NCI-H2029 treated with DMSO at 0.1 percent for 48 hours (cell line): ENCODE data around the gene RCSD1.

ENCODE experiments used
- DNase-seq: peaks from one replicate; lab custom pipeline; 2025; lab: John Stamatoyannopoulos, UW

RCSD1 gene

GRCh38 chr1:167618366-167618765, 11.7 kb upstream of the RCSD1 start:
- DNase-seq, result no peak

GRCh38 chr1:167618789-167619188, 11.2 kb upstream of the RCSD1 start:
- no peak for DNase-seq

GRCh38 chr1:167620002-167620401, 10.0 kb upstream of the RCSD1 start:
- DNase-seq, result no peak

- DNase-seq, result no peak
Measured at GRCh38 chr1:167621780-167622313, 8.2 kb upstream of the RCSD1 start.

- no peak for DNase-seq
Measured at GRCh38 chr1:167623951-167624350, 6.1 kb upstream of the RCSD1 start.

GRCh38 chr1:167625040-167625823, 4.8 kb upstream of the RCSD1 start:
- DNase-seq, result no peak

- no peak for DNase-seq
Measured at GRCh38 chr1:167627615-167627864, 2.5 kb upstream of the RCSD1 start.

- peak; percentile 5 for DNase-seq
Measured at GRCh38 chr1:167627865-167628641, 2.0 kb upstream of the RCSD1 start.

GRCh38 chr1:167628741-167629515, 1.1 kb upstream of the RCSD1 start:
- DNase-seq, result no peak

- DNase-seq, result no peak
Measured at GRCh38 chr1:167630568-167631385, 745 bp downstream of the RCSD1 start.

GRCh38 chr1:167631386-167631935, 1.4 kb downstream of the RCSD1 start:
- DNase-seq, result no peak

- DNase-seq, result no peak
Measured at GRCh38 chr1:167631936-167632614, 2.0 kb downstream of the RCSD1 start.

- DNase-seq, result no peak
Measured at GRCh38 chr1:167633258-167633944, 3.4 kb downstream of the RCSD1 start.

- DNase-seq, result no peak
Measured at GRCh38 chr1:167634435-167634834, 4.4 kb downstream of the RCSD1 start.

GRCh38 chr1:167635156-167635648, 5.2 kb downstream of the RCSD1 start:
- DNase-seq, result no peak

- no peak for DNase-seq
Measured at GRCh38 chr1:167635941-167636340, 5.9 kb downstream of the RCSD1 start.

- DNase-seq, result no peak
Measured at GRCh38 chr1:167638064-167638463, 8.0 kb downstream of the RCSD1 start.

GRCh38 chr1:167640051-167640450, 10.0 kb downstream of the RCSD1 start:
- no peak for DNase-seq

GRCh38 chr1:167641786-167642500, 11.9 kb downstream of the RCSD1 start:
- no peak for DNase-seq

- DNase-seq, result no peak
Measured at GRCh38 chr1:167642501-167642826, 12.4 kb downstream of the RCSD1 start.
